Activated gamma-delta T cell (primary cell): Measurements from ENCODE around the gene WDR59.
"Not testable (repeated sequence)": the region's sequence is repeated elsewhere in the genome, so short reads cannot be mapped to it uniquely, and the experiment has no call there.

Experiments
- DNase-seq: peaks from one replicate; lab custom pipeline; 2025; lab: John Stamatoyannopoulos, UW
- total RNA-seq, 2 donors: gene quantifications; one replicate each; lab custom pipeline; 2026; lab: John Stamatoyannopoulos, UW

WDR59 gene
- 59.1 to 60.8 reads per million in 2 donors for total RNA-seq

GRCh38 chr16:74984529-74985296, at the start of gene WDR59:
WDR59 (minus strand) TSS chr16:74985123; CDS start chr16:74985017, 106 bp downstream.
- DNase-seq = peak; percentile 74

DNA sequence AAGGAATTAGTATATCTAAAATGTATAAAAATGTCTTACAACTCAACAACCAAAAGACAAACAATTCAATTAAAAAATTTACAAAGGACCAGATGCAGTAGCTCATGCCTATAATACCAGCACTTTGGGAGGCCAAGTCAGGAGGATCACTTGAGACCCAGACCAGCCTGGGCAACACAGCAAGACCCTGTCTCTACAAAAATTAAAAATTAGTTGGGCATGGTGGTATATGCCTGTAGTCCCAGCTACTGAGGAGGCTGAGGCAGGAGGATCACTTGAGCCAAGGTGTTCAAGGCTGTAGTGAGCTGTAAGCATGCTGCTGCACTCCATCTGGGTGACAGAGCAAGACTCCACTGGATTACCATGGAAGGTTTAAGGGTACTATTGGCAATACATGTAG, 47.7 kb upstream of the WDR59 start:
- DNase-seq = no peak

GRCh38 chr16:75029854-75030253, 44.9 kb upstream of the WDR59 start:
- no peak for DNase-seq

GRCh38 chr16:75028544-75029135, 43.7 kb upstream of the WDR59 start:
- no peak for DNase-seq

- no peak for DNase-seq
Observed at GRCh38 chr16:75027520-75028300, 42.8 kb upstream of the WDR59 start.

- DNase-seq = no peak
Observed at GRCh38 chr16:75026892-75027391, 42.0 kb upstream of the WDR59 start.

DNA sequence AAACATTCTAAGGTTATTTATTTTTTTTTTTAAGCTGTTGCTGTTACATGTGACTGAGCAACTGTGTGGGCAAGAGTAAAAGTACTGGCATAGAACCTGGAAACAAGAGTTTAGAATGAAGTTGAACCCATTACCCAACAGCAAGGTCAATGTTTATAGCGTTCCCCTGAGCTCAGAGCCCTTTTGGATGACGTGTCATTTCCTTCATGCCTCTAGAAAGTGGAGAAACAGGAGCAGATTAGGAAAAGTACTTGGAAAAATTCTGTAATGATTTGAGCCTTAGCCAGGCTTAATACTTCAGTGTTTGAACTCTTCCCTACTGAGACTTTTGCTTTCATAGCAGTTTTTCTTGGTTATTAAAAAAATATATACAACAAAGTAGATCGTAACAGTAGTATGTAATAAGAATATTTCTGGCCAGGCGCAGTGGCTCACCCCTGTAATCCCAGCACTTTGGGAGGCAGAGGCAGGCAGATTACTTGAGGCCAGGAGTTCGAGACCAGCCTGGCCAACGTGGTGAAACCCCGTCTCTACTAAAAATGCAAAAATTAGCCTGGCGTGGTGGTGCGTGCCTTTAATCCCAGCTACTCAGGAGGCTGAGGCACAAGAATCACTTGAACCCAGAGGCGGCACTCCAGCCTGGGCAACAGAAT, 41.4 kb upstream of the WDR59 start:
- DNase-seq = not testable (repeated sequence)

- DNase-seq = no peak
Observed at GRCh38 chr16:75025761-75026160, 40.8 kb upstream of the WDR59 start.

DNA sequence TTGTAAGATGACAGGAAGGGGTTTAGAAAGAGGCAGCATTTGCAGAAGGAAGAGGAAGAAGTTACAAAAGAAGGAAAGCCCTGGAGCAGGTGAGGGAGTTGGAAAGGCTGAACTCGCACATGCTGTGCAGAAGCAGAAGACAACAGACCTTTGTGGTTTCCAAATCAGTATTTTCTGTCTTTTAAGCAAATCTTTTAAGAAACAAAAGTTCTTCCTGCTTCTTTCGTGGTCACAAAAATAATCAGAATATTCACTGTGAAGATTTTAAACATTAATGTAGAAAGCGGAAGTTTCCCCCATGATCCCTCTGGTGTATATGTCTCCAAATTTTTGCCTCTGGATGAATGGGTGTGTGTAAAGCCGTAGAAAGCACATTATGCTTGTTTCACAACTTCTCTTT, 39.7 kb upstream of the WDR59 start:
- DNase-seq = no peak

DNA sequence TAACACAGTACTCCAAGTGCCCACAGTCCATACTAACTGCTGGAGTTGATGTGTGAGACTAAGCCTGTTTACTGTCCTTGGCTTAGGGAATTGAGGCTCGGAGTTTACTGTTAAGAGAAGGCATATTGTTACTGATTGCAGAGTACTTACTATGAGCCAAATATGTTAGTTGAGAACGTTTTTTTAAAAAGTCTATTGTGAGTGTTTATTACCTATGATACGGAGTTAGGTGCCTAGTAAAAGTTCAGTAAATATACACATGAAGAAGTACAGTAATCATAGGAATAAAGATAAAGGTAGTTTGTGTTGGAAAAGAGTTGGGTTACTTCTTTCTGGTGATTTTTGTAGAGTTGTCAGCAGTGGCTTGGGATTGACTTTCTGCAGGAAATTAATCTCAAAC, 39.3 kb upstream of the WDR59 start:
- no peak for DNase-seq

- DNase-seq = no peak
Observed at GRCh38 chr16:75023009-75023408, 38.1 kb upstream of the WDR59 start.

GRCh38 chr16:75022567-75022966, 37.6 kb upstream of the WDR59 start:
- DNase-seq = no peak

GRCh38 chr16:75021410-75021809, 36.5 kb upstream of the WDR59 start:
- DNase-seq = no peak

GRCh38 chr16:75019586-75019985, 34.7 kb upstream of the WDR59 start:
- no peak for DNase-seq

DNA sequence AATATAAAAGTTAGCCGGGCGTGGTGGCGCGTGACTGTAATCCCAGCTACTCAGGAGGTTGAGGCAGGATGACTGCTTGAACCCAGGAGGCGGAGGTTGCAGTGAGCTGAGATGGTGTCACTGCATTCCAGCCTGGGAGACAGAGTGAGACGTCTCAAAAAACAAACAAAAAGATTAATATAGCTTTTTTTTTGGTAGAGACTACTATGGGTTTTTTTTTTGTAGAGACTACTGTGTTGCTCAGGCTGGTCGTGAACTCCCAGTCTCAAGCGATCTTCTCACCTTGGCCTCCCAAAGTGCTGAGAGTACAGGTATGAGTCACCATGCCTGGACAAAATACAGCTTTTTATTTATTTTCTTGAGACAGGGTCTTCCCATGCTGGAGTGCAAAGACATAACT, 34.1 kb upstream of the WDR59 start:
- DNase-seq = no peak

DNA sequence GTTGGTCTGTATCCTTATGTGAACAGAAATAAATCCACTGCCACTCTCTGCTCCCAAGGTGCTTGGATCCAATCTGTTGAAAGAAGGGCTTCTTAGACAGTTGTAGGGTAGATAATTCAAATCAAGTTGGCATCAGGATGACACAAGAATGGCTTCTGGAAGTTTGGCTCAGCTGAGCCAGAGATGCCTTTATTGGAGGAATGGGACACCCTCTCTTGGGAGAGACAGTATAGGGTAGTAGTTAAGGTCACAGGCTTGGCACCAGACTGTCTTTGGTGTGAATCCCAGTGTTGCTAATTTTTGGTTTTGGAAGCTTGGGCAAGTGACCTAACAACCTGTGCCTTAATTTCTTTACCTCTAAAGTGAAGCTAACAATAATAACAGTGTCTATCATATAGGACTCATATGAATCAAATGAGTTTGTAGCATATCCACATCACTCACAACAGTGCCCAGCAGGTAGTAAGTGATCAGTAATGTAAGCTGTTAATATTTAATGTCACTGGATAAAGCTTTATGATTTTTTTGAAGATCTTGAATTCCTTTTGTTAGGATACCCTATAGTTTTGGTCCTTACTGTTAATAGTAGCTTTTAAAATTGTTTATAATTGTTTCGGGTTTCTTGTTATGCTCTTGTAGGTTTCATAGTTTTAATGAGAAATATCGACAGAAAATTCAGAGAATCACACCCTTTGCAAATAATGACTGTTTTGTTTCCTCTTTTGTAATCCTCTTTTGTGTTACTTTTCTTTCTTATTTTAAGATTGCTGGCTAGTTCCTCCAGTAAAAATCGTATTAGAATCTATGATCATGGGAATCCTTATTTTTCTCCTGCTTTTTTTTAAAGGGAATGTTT, 33.0 kb upstream of the WDR59 start:
- no peak for DNase-seq

GRCh38 chr16:75016451-75017081, 31.6 kb upstream of the WDR59 start:
- DNase-seq = not testable (repeated sequence)

DNA sequence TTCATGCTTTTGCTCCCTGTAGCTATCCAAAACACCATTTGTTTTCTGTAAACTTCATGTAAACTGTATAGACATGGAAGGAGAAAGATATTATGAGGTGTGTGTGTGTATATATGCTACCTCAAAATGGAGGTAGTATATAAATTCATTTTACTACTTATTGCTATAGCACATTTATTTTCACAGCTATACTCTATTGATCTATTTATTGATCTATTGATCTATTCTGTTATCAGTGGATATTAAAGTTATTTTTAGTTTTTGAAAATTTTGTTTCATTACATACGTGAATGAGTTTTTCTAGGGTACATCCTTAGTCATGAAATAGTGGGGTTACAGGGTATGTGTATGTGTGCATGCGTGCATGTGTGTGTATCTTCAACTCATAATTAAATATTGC, 29.4 kb upstream of the WDR59 start:
- DNase-seq = no peak

- DNase-seq = not testable (repeated sequence)
Observed at GRCh38 chr16:75013123-75013522, 28.2 kb upstream of the WDR59 start.

- no peak for DNase-seq
Observed at GRCh38 chr16:75012380-75013081, 27.6 kb upstream of the WDR59 start.
